Measurements from ENCODE around the gene CENPV. TPM values are rescaled to one million over a fixed set of nuclear protein-coding genes. Genes with fewer than 3 reads are reported as not detected.

The CENPV gene
- total RNA-seq: 4.5 and 6.5 TPM in 2 replicates

DNA sequence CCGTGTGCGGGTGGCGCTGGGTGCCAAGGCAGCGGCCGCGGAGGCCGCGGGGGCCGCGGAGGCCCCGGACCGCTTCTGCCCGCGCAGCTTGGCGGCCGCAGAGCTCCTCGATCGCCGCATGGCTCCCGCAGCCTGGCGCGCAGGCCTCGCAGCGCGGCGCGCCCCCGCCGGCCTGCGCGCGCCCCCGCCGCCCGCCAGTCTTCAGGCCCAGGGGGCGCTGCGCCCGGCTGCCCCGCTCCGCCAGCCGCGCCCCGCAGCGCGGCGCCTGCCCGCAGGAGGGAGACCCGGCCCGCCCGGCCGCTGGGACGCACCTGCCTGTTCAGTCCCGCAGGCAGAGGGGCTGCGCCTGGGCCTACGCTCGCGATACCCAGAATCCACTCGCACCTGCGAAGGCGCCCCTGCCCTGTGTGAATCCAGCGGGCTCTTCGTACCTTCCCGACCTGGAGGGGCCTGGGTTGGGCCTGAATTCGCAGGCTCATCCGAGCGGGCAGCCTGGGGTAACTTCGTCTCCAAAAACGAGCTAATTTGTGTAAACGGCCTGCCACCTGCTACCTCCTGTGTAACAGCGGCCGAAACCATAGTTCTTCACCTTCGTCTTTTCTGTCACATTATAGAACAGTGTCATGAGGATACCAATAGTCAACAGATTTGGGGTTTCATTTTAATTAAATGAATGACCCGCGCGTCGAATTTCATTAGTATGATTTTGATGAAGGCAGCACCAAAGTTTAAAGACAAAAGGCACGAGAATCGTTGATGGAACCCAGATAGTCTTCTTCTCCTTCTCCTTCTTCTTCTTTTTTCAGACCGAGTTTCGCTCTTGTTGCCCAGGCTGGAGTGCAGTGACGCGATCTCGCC lies at the start of gene CENPV:
TSS of gene CENPV (minus strand) at position 153 of the 858 bp plus-strand sequence. CDS start at position 120, 33 bp downstream.

GRCh38 chr17:16380640-16381495 lies 27.6 kb upstream of the CENPV start, which contains the start of gene UBB:
UBB (plus strand) TSS chr17:16381091; CDS start chr17:16381908, 817 bp downstream.

Other genes starting within 250 kb of the CENPV start
- 57.8 and 69.3 TPM in 2 replicates for gene NCOR1, start 137.9 kb downstream of the CENPV start, total RNA-seq
- gene PIGL, start 136.3 kb downstream of the CENPV start, total RNA-seq: 17.2 and 19.1 TPM in 2 replicates
- 3,737 and 5,507 TPM in 2 replicates for gene UBB, start 27.6 kb upstream of the CENPV start, total RNA-seq
- gene TRPV2, start 62.1 kb upstream of the CENPV start, total RNA-seq: 63.0 and 71.9 TPM in 2 replicates
- 1.4 and 2.7 TPM in 2 replicates for gene LRRC75A, start 138.7 kb upstream of the CENPV start, total RNA-seq
- gene ZNF287, start 215.7 kb upstream of the CENPV start, total RNA-seq: 5.4 and 5.8 TPM in 2 replicates